ENCODE results near the gene ELOA. TPM values are rescaled to one million over a fixed set of nuclear protein-coding genes. Genes with fewer than 3 reads are reported as not detected.

ELOA gene
- total RNA-seq, 1 donor from 2014 or later = 16.8 TPM

DNA sequence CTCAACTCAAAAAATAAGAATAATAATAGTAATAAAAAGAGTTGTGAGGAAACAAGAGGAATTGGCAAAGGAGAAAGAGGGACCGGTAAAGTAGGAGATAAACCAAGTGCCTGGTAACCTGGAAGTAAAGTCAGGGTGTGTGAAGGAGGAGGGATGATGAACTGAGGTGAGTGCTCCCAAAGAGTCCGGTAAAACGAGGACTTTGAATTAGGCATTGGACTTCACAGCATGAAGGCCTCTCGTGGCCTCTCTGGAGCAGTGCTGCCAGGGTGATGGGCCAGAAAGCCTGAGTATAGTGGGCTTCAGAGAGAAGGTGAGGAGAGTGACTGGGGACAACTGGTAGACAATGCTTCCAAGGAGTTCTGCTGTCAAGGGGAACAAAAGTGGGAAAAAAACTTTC lies 34.0 kb upstream of the ELOA start:
- Histone ChIP-seq H3K36me3 (ENCODE audit: control insufficient read depth, insufficient read depth, low read length) (peaks cover 4% of the 10 kb centered on the region), H3K4me3 (ENCODE audit: low read depth, low read length) (no peak overlapping the region), H3K27me3 (ENCODE audit: control insufficient read depth, insufficient read depth, low read length) (no peaks in the 10 kb centered on the region)
- no peak for FAIRE-seq
- no peak for DNase-seq (ENCODE audit: low read depth)
- TF ChIP-seq, protein P1, sequence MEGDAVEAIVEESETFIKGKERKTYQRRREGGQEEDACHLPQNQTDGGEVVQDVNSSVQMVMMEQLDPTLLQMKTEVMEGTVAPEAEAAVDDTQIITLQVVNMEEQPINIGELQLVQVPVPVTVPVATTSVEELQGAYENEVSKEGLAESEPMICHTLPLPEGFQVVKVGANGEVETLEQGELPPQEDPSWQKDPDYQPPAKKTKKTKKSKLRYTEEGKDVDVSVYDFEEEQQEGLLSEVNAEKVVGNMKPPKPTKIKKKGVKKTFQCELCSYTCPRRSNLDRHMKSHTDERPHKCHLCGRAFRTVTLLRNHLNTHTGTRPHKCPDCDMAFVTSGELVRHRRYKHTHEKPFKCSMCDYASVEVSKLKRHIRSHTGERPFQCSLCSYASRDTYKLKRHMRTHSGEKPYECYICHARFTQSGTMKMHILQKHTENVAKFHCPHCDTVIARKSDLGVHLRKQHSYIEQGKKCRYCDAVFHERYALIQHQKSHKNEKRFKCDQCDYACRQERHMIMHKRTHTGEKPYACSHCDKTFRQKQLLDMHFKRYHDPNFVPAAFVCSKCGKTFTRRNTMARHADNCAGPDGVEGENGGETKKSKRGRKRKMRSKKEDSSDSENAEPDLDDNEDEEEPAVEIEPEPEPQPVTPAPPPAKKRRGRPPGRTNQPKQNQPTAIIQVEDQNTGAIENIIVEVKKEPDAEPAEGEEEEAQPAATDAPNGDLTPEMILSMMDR (IDR thresholded peaks at IDR 0.05; ENCODE audit: insufficient read depth, low read length, severe bottlenecking) = no peak

DNA sequence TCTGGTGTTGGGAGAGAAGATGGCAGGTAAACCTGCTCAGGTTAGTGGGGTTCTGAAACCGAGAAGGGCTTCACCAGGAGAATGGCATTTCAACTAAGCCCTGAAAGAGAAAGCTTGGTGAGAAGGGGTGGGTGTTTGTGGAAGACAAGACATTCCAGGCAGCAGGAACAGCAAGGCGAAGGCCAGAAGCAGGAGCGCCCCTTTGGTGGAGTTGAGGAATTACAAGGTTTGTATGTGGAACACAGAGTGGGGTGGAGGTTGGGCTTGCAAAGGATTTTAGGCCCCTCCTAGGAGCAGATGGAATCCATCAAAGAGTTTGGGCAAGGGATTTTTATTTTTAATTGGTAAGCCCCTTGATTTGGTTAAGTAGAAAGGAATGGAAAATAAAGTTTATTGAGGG lies 24.8 kb upstream of the ELOA start:
- TF ChIP-seq, protein P1 (IDR thresholded peaks at IDR 0.05; ENCODE audit: insufficient read depth, low read length, severe bottlenecking) = peak; percentile 66

DNA sequence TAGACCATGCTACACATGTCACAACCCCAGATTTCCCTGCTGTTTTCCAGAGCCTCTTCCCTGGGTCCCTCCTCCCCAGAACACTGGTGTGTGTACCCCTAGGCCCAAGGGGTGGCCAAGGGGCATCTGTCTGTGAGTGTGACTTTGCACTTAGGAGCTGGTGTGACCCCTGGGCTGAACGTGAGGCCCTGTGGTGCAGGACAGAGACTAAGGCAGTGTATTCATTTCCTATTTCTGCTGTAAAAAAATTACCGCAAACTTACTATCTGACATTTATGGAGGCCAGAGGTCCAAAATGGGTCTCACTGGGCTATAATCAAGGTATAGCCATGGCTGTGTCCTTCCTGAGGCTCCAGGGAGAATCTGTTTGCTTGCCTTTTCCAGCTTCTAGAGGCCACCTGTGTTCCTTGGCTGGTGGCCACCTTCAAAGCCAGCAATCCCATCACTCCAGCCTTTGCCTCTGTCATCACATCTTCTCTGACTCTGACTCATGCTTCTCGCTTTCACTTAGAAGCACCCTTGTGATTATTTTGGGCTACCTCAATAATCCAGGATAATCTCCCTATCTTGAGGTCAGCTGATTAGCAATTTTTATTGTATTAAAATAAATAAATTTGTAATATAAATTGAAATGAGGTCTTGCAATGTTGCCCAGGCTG lies 24.0 kb upstream of the ELOA start:
- Histone ChIP-seq H3K36me3 (ENCODE audit: control insufficient read depth, insufficient read depth, low read length) (peaks cover 2% of the 10 kb centered on the region), H3K27me3 (ENCODE audit: control insufficient read depth, insufficient read depth, low read length) (no peaks in the 10 kb centered on the region), H3K4me3 (ENCODE audit: low read depth, low read length) (no peak overlapping the region)
- no peak for FAIRE-seq
- DNase-seq (ENCODE audit: low read depth) = no peak
- TF ChIP-seq, protein P1 (IDR thresholded peaks at IDR 0.05; ENCODE audit: insufficient read depth, low read length, severe bottlenecking) = no peak

More for the DNA sequence above, 24.8 kb upstream of the ELOA start:
- H3K36me3 ChIP-seq (ENCODE audit: control insufficient read depth, insufficient read depth, low read length) = peaks cover 2% of the 10 kb centered on the region
- DNase-seq (ENCODE audit: low read depth) (peak; percentile 41), FAIRE-seq (no peak)
- H3K4me3 ChIP-seq (ENCODE audit: low read depth, low read length) = no peak overlapping the region
- no peaks in the 10 kb centered on the region for H3K27me3 ChIP-seq (ENCODE audit: control insufficient read depth, insufficient read depth, low read length)

DNA sequence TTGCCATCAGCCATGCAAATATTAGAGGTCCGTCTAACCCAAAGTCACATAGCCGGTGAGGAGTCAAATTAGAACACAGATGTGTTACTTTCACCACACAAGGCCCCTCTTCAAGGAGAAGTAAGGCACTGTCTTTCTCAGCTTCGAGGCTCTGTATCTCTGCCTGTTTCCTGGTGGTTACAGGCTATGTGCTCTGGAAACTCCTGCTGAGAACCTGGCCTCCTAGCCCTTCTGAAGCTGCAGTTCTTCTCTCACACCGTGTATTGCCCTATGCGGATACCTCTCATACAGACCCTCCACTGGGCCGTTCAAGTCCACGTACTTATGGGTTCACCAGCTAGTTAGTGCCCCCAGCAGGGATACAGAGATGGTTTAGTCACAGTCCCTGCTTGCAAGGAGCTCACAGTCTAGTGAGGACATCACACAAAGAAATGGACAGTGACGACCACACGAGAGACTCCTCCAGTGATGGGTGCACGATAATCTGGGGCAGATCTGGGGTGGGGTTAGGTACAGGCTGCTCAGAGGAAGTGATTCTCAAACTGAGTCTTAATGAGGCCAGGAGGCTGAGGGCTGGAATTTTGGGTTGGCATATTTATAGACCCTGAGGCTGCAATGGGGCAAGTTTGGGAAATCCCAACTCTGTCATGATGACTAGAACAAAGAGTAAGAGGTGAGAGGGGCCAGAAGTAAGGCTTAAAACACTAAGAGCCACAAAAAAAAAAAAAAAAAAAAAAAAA lies 22.8 kb upstream of the ELOA start:
- peak; percentile 10 for DNase-seq (ENCODE audit: low read depth)
- FAIRE-seq = no peak
- H3K4me3 ChIP-seq (ENCODE audit: low read depth, low read length) = no peak overlapping the region
- H3K27me3 ChIP-seq (ENCODE audit: control insufficient read depth, insufficient read depth, low read length) = no peaks in the 10 kb centered on the region
- peaks cover 2% of the 10 kb centered on the region for H3K36me3 ChIP-seq (ENCODE audit: control insufficient read depth, insufficient read depth, low read length)
- TF ChIP-seq, protein P1 (IDR thresholded peaks at IDR 0.05; ENCODE audit: insufficient read depth, low read length, severe bottlenecking) = no peak

- Histone ChIP-seq H3K4me3 (ENCODE audit: low read depth, low read length) (no peak overlapping the region), H3K36me3 (ENCODE audit: control insufficient read depth, insufficient read depth, low read length) (peaks cover 2% of the 10 kb centered on the region), H3K27me3 (ENCODE audit: control insufficient read depth, insufficient read depth, low read length) (no peaks in the 10 kb centered on the region)
- FAIRE-seq = no peak
- TF ChIP-seq, protein P1 (IDR thresholded peaks at IDR 0.05; ENCODE audit: insufficient read depth, low read length, severe bottlenecking) = no peak
- DNase-seq (ENCODE audit: low read depth) = no peak
Observed at GRCh38 chr1:23722652-23723051, 20.6 kb upstream of the ELOA start.

Data from bronchial epithelial cell (primary cell).